Fibroblast of skin of right biceps (primary cell): ENCODE data around the gene KRT3.

Experiments used
- DNase-seq: peaks from one replicate; pipeline ENCODE4 v3.0.0-alpha.2; 2013

The KRT3 gene

DNA sequence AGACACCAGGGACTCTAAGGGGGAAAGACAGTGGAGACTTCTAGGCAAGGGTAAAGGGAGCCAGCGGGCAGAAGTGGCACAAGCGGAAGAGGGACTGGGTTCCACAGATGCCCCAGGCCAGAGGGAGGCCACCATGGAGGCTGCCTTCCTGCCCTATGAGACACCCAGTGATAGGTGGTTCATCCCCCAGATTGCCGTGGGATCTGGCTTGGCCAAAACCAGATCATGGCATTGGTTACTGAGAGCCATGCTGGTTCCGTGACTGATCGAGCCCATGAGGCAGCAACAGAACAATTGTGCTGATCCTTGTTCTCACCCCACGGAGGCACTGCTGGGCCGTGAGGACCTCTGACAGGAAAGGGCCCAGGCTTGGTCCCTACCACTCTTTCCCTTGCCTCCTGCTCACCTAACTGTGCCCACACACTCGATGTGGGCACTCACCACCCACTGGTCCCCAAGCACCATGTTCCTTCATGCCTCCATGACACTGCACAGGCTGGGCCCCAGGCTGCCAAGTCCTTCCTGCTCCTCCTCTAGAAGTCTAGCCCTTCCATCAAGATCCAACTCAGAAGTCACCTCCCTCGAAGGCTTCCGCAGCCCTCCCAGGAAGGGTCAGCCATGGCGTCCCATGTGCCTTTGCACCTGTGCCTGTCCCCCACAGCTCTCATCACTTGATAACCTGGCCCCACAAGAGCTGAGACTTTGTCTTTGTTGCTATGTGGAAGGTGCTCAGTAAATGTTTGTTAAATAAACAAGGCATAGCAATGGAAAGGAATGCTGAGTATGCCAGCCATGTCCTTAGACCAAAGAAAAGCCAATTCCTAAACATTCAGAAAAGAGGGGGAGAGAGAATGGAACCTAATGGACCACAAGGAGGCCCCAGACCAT is 30.9 kb upstream of the KRT3 start:
- peak; percentile 15 for DNase-seq

- DNase-seq = no peak
These were observed 30.0 kb upstream of the KRT3 start for GRCh38 chr12:52825961-52826360.

DNA sequence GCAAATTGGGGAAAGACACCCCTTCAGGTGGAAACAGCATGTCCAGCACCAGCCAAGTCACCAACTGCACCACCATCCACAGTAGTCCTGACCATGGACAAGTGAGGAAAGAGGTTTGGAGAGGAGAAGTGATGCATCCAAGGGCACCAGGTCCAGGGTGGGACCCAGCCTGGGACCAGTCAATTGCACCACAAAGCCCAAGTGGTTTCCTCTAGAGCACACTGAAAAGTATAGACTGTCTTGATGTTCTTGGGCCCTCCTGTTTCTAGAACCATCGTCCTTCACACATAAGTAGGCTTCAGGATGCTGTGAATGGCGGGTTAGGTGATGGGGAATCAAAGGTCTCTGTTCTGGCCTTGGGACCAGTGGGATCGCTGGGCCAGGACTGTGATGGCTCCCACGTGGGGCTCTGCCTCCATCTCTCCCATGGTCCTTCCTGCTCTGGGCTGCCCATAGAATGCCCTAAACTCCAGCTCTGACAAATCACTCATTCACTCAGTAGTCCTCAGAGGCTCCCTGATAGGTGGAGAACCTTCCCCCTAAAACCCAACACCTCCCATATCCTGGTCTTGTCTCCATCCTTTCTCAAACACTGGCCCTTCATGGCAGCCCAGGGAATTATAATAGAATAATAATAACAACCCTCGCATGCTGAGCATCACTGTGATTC is 29.0 kb upstream of the KRT3 start:
- DNase-seq = no peak

- DNase-seq = no peak
These were observed 28.0 kb upstream of the KRT3 start for GRCh38 chr12:52823761-52824450.

DNA sequence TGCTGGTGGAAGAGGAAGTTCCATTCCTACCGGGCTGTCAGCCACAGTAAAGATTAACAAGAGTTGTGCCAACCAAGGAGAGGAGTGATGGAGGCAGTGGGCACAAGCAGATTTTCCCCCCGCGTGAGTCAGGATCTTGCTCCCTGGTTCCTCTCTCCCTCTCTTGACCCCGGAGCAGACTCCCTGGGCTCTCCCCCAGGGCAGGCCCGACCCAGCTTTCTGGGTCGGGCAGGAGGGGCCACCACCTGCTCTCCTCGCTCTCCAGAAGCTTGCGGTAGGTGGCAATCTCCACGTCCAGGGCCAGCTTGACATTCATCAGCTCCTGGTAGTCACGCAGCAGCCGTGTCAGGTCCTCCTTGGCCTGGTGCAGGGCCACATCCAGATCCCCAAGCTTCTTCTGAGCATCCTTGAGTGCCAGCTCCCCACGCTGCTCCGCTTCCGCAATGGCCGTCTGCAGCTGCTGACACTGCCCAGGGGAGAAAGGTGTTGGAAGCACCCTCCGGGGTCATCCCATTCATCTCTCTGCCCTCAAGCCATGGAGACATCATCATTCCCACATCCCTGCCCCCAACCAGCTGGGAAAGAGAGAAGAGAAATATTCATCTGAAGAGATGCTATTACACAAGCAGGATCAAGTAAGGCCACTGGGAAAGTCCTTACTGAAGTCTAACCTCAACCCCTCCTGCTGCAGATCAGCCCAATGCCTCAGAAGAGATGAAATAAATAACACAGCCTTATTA is 27.0 kb upstream of the KRT3 start:
- DNase-seq = no peak

- no peak for DNase-seq
These were observed 26.1 kb upstream of the KRT3 start for GRCh38 chr12:52821826-52822660.

DNA sequence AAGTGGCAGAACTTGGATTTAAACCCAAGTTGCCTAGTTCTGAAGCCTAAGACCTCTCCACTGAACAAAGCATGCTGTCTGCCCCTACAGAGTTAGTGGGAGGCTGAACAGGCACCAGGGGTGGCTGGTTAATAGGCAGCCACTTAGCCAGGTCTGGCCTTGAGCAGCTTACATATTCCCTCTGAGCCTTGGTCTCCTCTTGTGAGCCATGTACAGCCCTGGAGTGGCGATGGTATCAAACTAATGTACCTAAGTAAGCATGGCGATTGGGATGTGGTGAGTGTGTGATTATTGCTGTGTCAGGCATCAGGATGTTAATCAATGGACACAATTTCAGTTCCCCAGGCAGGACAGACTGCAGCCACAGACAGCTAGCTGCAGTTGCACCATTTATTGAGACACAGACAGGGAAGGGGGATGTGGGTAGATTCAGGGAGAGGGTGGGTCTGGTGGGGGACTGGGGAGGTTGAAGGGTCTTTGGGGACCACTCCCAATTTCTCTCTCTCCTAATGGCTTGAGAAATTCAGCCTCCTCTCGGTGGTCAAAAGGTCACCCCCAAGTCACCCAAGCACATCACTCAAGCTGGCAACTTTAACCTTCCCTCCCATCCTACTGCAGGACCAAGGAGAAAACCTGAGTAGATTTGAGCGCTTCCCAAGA is 25.3 kb upstream of the KRT3 start:
- no peak for DNase-seq

- DNase-seq = no peak
These were observed 24.6 kb upstream of the KRT3 start for GRCh38 chr12:52820521-52820920.

DNA sequence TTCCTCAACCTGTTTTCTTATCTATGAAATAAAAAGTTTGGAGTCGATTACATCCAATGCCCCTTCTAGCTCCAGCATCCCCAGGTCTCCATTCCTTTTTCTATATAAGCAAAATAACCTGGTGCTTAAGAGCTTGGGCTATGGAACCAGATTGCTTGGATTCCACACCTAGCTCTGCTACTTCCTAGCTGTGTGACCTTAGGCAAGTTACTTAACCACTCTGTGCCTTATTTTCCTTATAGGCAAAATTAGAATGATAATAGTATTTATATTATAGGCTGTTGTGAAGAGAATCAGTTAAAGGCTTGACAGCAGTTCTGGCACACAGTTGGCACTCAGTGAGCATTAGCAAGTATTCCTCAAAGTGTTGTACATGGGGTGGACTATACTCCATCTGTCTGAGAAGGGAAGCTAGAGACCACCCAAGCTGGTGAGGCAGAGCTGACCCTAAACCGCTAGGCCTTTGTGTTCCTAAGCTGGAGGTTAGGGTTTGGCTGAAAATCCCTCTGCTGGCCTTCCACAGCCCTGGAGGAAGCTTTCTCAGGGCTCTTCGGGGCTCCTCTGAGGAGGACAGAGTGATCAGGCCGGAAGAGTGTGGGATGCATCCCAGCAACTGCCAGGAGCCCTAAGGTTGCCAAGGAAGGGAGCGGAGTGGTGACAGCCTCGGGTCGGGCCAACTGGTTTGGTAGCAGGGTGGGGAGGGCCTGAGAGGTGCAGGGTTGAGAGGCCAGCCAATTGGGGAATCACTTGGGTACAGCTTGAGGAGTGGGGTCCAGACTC is 24.0 kb upstream of the KRT3 start:
- DNase-seq = no peak

GRCh38 chr12:52818887-52819420 is 23.0 kb upstream of the KRT3 start:
- no peak for DNase-seq

GRCh38 chr12:52818388-52818787 is 22.5 kb upstream of the KRT3 start:
- DNase-seq = no peak

DNA sequence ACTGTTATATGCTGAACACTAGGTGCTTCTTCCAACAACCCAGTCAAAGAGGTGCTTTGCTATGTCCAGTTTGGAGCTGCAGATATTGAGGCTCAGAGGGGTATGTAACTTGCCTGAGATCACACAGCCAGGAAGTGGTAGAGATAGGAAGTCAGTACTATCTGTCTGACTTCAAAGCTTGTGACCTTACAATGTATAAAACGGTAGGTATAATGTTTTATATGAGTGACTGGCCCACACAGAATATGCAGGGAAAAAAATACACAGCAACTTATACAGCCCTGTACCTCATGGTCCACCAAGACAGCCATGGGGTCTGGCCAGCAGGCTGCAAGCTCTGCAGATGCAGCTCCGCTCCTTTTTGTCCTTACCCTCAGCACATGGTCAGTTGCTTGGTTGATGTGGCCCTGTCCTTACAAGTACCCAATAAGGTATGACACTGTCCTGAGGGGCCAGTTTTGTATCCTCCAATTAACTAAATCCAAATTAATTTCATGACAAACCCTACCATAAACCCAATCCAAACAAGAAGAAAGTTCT is 21.9 kb upstream of the KRT3 start:
- no peak for DNase-seq

GRCh38 chr12:52817003-52817698 is 21.2 kb upstream of the KRT3 start:
- no peak for DNase-seq

- DNase-seq = no peak
These were observed 20.0 kb upstream of the KRT3 start for GRCh38 chr12:52815676-52816588.

GRCh38 chr12:52815161-52815560 is 19.2 kb upstream of the KRT3 start:
- DNase-seq = no peak

DNA sequence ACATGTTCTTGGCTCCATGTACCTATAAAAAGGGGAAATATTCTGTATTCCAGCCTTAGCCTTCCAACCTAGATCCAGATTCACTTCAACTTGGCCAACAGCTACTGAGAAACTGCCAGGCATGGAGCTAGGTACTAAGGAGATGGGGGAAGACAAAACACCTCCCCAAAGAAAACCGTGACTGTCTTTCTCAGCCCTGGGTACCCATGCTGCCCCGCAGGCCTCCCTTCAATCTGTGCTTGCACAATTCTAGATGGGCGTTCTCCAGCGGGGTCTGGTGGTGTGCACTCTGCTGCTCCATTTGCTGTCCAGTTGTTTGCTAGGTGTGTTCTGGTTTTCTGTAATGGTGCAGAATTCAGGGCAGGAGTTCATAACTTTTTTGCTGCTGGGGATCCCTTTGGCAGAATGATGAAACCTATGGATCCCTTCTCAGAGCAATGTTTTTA is 18.8 kb upstream of the KRT3 start:
- no peak for DNase-seq

- DNase-seq = peak; percentile 73
These were observed 18.2 kb upstream of the KRT3 start, which contains the start of gene KRT4 for GRCh38 chr12:52813885-52814709. Gene KRT4, minus strand, starts transcription at chr12:52814116. Its CDS starts 58 bp downstream, at chr12:52814058.
